HG02981 (cell line): ENCODE measurements around the gene RUVBL2.
A peak's percentile ranks its signal among the peaks of the same experiment; 100 is the strongest.

Experiments used
- ATAC-seq: cut with Tn5 transposase; IDR thresholded peaks from one replicate; pipeline ENCODE4 v1.9.1; 2021; ENCODE audit warnings: mild to moderate bottlenecking, moderate library complexity; ENCODE audit not compliant: unreplicated experiment

Gene RUVBL2

DNA sequence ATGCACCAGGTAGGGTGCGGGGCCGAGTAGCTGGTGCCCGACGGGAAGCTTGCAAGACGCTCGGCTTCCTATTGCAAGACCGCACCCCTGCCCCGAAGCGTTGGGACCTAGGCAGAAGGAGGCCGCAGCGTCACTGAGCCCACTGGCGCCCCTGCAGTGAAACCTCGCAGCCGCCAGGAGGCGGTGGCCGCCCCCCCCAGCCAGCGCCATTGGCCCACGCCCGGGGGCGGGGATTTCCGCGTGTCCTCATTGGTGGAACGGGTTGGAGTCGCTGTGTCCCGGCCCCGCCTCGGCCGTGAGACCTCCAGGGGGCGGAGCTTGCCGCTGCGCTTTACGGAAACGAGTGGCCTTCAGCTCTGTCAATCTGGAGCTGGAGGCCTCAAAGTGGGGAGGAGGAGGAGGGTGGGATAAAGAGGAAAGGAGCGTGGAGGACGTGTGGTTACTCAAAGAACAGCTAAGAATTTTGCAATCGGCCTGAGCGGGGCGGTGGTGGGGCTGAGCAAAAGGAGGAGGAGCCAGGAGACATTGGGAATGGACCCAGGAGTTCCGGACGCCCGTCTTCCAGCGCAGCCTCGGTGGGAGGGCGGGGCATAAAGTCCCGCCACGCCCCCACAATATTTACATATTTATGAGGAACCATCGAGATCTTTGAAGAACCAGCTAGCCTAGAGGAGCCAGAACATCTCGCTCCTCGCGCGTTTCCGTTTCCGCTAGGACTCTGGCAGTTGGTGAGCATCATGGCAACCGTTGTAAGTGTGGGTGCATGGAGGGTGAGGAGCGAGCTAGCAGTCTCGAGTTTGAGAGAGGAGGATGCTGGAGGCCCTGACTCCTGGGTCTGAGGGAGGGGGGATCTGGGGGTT lies at the start of gene RUVBL2, which contains the start of gene GYS1:
TSS of gene RUVBL2 (plus strand) at position 713 of the 860 bp plus-strand sequence. CDS start at position 738, 25 bp downstream.
TSS of gene GYS1 (minus strand) at position 135 of the 860 bp plus-strand sequence. CDS start 197 bp downstream, outside the sequence.
- peak; percentile 83 for ATAC-seq

DNA sequence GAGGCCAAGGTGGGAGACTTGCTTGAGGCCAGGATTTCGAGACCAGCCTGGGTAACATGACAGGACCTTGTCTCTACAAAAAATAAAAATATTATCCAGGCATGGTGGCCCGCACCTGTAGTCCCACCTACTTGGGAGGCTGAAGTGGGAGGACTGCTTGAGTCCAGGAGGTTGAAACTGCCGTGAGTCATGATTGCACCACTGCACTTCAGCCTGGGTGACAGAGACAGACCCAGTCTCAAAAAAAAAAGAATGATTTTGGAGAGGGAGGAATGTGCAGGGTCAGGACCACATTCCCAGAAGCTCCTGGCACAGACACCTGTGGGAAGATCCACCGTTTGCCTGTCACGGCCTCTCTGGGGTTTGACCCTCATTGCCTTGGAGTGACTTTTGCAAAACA lies 48.3 kb upstream of the RUVBL2 start:
- ATAC-seq = no peak

DNA sequence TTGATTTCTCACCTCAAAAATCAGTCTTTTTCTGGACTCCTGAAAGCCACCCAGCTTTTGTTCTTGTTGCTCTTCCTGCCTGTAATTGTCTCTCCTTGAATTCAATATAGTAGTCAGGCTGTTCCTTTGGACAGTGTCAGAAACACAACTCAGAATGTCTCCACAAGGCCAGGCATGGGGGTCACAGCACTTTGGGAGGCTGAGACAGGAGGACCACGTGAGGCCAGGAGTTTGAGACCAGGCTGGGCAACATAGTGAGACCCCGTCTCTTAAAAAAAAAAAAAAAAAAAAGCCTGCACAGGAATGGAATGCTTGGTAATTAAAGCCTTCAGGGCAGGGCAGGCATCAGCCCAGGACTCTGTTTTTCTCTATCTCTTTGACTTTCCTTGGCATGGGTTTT lies 47.9 kb upstream of the RUVBL2 start:
- ATAC-seq = no peak

DNA sequence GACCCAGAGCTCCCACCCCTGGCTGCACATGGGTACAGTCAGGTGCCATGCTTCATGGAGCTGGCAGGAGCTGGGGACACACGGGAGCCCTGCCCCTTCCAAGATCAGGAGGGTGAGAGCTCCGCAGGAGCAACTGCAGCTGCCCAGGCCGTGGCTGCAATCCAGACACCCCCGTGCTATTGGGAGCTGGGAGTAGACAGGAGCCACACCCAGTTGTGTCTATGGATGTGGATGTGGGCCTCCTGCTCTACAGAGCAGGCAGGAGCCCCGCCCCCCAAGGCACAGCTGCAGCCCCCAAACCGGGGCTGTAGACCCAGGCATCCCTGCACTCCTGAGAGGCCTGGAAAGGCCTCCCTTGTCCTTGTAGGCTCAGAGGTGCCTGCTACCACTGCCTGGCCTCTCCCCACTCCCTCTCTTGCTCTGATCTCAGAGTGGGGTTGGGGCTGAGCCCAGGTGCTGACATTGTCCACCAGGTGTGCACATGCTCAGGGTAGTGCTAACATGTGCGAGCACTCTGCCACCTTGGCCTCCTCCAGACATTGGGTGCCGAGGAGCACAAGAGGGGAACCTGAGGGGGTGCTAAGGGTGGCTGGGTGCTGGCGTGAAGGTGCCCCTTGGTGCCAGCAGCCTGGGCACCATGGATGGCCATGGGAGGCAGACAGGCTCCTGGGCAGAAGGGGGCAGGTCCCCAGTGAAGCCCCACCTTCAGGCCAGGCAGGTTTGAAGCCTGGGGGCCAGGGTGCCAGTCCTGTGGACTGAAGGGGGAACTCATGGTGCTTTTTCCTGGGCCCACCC lies 47.0 kb upstream of the RUVBL2 start:
- no peak for ATAC-seq

DNA sequence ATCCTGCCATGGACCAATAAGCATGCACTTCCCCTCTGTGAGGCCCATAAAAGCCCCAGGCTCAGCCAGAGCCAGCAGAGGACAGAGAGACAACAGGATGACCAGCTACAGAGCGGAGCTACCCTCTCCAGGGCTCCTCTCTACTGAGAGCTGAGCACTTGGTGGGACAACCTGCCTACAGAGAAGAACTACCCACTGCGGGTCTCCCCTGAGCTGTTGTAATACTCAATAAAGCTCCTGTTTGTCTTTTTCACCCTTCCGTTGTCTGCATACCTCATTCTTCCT lies 46.5 kb upstream of the RUVBL2 start:
- no peak for ATAC-seq

DNA sequence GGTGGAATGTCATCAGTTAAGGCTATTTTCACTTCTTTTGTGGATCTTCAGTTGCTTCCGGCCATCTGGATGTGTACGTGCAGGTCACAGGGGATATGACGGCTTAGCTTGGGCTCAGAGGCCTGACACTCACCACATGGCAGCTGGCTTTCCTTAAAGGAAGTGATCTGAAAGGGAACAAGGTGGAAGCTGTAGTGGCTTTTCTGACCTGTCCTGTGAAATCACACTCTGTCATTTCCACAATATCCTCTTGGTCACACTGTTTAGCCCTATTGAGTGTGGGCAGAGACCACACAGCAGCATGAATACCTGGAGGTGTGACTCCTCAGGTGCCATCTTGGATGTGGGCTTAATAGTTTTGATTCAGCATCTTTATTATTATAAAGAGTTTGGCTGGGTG lies 43.5 kb upstream of the RUVBL2 start:
- ATAC-seq = no peak

DNA sequence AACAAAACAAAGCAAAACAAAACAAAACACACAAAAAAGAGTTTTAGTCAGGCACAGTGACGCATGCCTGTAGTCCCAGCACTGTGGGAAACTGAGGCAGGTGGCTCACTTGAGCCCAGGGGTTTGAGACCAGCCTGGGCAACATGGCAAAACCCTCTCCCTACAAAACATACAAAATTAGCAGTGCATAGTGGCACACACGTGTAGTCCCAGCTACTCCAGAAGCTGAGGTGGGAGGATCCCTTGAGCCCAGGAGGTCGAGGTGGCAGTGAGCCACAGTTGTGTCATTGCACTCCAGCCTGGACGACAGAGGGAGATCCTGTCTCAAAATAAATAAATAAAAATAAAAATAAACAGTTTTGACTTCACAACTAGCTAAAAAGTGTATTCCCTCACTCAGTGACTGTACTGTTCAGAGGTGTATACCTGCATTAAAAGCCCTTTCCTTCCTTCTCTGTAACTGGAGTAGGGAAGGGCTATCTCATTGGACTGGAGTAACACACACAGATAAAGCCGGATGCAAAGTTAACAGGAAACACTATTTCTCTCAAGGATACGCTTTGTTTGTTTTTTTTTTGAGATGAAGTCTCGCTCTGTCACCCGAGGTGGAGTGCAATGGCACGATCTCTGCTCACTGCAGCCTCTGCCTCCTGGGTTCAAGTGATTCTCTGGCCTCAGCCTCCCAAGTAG lies 42.7 kb upstream of the RUVBL2 start:
- no peak for ATAC-seq

DNA sequence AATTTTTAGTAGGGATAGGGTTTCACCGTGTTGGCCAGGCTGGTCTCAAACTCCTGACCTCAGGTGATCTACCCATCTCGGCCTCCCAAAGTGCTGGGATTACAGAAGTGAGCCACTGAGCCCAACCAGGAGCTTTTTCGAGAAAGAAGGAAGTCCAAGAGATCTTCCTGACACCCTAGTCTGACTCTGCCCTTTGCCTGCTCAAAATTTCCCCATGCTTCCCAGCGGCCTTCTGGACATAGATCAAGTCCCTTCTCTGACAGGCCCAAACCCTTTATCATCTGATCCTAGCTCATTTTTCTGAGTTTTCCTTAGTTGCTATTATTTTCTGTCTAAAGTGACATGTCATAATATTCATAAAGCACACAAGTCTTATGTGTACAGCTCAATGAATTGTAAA lies 40.5 kb upstream of the RUVBL2 start:
- no peak for ATAC-seq

DNA sequence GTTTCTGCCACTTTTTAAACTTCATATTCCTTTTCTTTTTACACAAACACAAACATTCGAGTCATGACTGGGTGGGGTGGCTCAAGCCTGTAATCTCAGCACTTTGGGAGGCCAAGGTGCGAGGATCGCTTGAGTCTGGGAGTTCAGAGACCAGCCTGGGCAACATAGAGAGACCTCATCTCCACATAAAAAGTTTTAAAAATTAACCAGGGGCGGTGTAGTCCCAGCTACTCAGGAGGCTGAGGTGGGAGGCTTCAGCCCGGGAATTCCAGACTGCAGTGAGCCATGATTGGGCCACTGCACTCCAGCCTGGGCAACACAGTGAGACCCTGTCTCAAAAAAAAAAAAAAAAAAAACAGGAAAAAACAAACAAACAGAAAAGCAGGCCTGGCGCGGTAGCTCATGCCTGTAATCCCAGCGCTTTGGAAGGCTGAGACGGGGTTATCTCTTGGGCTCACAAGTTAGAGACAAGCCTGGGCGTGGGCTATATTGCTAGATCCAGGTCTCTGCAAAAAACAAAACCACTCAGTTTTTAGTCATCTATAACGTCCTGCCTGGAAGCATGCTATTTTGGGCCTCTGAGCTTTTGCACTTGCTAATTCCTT lies 39.6 kb upstream of the RUVBL2 start:
- no peak for ATAC-seq

DNA sequence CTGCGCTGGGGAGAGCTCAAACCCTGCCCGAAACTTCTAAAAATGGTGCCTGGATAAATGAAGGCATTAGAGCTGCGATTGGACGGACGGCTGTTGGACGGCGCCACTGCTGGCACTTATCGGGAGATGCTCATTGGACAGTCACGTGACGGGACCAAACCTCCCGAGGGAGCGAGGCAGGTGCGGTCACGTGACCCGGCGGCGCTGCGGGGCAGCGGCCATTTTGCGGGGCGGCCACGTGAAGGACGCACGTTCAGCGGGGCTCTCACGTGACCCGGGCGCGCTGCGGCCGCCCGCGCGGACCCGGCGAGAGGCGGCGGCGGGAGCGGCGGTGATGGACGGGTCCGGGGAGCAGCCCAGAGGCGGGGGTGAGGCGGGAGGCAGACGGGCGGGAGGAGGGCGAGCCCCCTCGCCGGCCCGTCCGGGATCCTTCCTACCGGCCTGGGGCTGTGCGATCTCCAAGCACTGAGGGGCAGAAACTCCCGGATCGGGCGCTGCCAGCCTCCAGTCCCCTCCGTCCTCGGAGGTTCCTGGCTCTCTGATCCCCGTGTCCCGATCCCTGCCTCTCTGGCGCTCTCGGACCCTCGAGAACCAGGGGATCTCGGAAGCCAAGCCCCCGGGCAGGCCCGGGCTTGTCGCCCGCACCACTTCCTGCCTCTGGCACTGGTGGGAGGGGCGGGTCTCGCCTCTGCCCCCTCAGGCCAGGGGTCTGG lies 38.9 kb upstream of the RUVBL2 start, which contains the start of gene BAX:
TSS of gene BAX (plus strand) at position 281 of the 713 bp plus-strand sequence. CDS start at position 335, 54 bp downstream.
- peak; percentile 74 for ATAC-seq

DNA sequence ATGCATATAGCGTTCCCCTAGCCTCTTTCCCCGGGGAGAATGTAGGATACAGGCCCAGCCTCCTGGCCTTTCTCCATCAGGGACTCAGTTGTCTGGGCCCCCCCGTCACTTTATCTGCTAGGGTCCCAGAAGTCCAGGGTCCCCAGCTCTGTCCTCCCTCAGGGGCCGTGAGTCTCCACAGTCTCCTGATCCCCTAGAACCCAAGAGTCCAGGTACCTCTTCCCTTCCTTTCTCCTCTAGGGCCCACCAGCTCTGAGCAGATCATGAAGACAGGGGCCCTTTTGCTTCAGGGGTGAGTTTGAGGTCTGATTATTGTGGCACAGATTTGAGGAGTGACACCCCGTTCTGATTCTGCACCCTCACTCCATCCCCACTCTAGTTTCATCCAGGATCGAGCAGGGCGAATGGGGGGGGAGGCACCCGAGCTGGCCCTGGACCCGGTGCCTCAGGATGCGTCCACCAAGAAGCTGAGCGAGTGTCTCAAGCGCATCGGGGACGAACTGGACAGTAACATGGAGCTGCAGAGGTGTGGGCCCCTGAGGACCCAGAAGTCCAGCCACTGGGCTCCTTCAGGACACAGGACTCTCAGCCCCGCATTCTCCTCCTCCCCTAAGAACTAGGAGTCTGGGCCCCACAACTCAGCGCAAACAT lies 38.3 kb upstream of the RUVBL2 start:
- no peak for ATAC-seq

DNA sequence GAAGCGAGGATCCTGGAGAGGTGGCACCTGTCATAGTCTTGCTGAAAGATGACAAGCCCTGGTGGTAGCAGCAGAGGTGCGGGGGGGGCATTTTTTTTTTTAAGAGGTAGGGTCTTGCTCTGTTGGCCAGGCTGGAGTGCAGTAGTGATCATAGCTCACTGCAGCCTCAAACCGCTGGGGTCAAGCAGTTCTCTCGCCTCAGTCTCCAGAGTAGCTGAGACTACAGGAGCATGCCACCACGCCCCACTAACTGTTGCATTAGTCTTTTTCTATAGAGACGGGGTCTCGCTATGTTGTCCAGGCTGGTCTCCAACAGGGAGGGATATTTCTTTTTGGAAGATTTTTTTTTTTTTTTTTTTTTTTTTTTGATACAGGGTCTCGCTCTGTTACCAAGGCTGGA lies 35.7 kb upstream of the RUVBL2 start:
- no peak for ATAC-seq

DNA sequence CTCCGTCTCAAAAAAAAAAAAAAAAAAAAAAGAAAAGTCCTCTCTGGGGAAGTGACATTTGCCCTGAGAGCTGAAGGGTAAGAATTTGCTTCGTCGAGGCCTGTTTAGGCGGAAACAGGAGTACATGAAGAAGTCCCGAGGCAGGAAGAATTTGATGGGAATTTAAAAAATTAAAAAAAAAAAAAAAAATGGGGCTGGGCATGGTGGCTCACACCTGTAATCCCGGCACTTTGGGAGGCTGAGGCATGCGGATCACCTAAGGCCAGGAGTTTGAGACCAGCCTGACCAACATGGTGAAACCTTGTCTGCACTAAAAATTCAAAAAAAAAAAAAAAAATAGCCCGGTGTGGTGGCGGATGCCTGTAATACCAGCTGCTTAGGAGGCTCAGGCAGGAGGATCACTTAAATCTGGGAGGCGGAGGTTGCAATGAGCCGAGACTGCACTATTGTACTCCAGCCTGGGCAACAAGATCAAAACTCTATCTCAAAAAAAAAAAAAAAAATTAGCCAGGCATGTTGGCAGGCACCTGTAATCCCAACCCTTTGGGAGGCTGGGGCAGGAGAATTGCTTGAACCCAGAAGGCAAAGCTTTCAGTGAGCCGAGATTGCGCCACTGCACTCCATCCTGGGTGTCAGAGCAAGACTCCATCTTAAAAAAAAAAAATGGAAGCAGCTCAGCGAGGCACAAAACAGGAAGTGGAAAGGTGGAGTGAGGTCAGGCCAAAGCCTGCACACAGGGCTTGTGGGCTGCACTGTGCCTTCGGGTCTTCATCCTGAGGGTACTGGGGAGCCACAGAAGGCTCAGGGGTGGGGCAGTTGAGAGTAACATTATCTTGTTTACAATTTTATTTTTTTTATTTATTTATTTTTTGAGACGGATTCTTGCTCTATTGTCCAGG lies 34.1 kb upstream of the RUVBL2 start:
- no peak for ATAC-seq

DNA sequence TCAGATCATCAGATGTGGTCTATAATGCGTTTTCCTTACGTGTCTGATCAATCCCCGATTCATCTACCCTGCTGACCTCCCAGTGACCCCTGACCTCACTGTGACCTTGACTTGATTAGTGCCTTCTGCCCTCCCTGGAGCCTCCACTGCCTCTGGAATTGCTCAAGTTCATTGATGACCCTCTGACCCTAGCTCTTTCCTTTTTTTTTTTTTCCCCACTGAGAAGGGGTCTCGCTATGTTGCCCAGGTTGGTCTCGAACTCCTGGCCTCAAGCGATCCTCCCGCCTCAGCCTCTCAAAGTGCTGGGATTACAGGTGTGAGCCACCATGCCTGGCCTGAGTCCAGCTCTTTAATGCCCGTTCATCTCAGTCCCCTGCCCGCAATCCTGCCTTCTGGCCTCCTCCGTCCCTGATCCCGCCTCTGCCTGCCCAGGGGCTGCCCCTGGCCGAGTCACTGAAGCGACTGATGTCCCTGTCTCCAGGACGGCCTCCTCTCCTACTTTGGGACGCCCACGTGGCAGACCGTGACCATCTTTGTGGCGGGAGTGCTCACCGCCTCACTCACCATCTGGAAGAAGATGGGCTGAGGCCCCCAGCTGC lies 32.5 kb upstream of the RUVBL2 start:
- ATAC-seq = no peak

DNA sequence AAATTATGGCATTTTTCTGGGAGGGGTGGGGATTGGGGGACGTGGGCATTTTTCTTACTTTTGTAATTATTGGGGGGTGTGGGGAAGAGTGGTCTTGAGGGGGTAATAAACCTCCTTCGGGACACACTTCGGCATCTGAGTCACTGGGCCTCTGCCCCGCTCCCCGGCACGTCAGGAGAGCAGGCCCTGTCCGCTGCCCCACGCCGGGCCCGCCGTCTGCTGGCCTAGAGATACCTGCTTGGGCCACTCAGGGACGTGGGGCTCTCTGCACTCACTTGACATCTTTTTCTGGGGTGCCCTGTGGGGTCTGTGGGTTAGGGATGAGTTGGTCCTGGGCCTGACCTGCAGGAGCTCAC lies 32.0 kb upstream of the RUVBL2 start:
- ATAC-seq = no peak

DNA sequence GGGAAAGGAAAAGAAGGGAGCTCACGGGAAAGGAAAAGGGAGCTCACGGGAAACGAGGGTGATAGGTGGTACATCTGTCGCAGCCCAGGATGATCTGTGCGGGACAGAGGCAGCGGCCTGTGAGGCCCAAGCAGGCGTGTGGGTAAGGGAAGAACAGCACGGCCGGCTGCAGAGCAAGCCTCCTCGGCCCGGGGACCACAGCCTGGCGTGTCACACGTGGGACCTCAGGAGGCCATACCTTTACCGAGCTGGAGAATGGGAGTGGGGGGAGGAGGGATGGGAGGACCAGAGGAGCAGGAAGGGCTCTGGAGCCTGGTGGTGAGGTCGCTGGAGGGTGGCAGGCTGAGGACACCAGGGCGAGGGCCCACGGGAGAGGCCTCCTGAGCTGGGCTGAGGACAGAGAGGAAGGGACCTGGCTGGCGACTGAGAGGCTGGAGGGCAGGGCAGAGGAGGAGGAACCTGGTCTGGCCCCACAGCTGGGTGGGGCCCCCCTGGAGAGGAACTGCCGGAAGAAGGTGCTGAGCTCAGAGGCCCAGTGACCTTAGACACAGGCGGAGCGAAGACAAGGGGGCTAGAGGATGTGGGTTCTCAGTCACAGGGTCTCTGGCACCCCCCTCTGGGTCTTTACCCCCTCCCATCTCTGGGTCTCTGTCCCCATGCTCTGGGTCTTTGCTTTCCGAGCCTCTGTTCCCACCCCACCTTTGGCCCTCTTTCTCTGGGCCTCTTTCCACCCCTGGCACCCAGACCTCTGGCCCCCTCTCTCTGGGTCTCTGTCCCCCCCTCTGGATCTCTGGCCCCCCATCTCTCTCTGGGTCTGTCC lies 31.4 kb upstream of the RUVBL2 start:
- ATAC-seq = peak; percentile 36

DNA sequence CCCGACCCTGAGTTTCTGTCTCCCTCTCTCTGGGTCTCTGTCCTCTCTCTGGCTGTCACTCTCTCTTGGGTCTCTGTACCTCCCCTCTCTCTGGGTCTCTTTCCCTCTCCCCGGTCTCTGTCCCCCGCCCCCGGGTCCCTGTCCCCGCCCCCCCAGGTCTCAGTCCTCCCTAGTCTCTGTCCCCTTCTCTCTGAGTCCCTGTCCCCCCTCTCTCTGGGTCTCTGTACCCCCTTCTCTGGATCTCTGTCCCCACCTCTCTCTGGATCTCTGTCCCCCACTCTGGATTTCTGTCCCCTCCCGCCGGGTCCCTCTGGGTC lies 30.9 kb upstream of the RUVBL2 start:
- no peak for ATAC-seq
